Prostate gland (tissue), 2 donors: Measurements from ENCODE around the gene PIK3CD.

Experiments used
- CTCF ChIP-seq, 4 experiments: fragments of 200-600 bp in 2 of 4; fragments of 450-650 bp in 2 of 4; sonication (generic) in 2 of 4; IDR thresholded peaks; 1 replicate in 3 of 4; 2 replicates in 1 of 4; pipeline ENCODE4 v1.5.1; 2016 to 2019; ENCODE audit warnings: antibody characterized with exemption in 4 of 4, mild to moderate bottlenecking in 2 of 4, moderate library complexity in 2 of 4
- POLR2A ChIP-seq: fragments of 450-650 bp; IDR thresholded peaks from one replicate; pipeline ENCODE4 v1.6.1; 2016; ENCODE audit warnings: antibody characterized with exemption, mild to moderate bottlenecking
- POLR2AphosphoS5 ChIP-seq: sonication (generic); formaldehyde crosslinking; IDR thresholded peaks from one replicate; pipeline ENCODE4 v1.6.1; 2017; ENCODE audit warnings: antibody characterized with exemption

- TF ChIP-seq CTCF (IDR thresholded peaks at IDR 0.05) (no peak), POLR2A (no peak), POLR2AphosphoS5 (no peak)
Observed at GRCh38 chr1:9684801-9685200, 33.3 kb downstream of the PIK3CD start.
